ENCODE measurements around the gene SUMO2. TPM values are rescaled to one million over a fixed set of nuclear protein-coding genes. Genes with fewer than 3 reads are reported as not detected.

Gene SUMO2
- total and polyA plus RNA-seq, 9 of the 15 experiments (the other 6 are each of a cell fraction or from before 2014, with no cell fraction given), result 157 to 733 (median 419) TPM

DNA sequence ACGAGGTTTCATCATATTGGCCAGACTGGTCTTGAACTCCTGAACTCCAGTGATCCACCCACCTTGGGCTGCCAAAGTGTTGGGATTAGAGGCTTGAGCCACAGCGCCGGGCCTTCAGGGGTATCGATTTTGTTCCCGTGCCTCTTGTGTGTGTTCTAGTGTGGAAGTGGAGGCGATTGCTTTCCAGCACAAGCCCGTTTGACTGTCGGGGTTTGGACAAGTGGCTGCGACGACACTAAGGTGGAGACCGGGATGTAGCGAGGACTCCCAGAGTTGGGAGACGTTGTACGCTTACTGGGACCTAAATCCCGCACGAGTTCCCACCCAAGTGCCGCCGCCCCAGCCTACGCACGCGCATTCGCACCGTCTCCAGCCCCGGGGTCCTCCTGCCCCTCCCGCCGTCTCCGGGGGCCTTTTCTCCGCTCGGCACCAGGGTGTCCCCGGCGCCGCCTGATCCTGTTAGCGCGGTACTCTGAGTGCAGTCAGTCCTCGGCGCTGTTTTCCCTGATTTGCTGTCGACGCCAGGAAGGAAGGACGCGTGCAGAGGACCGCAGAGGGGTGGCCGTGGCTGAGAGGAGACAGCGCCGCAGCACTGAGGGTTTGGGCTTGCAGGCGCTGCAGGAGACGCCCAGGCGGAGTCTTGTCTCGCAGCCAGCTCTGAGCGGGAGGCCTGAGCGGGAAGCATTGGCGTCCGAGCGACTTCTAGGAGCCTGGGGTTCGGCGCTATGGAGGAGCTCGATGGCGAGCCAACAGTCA is 22.5 kb upstream of the SUMO2 start, which contains the start of gene NUP85 (continued):
- TF ChIP-seq, protein P1, sequence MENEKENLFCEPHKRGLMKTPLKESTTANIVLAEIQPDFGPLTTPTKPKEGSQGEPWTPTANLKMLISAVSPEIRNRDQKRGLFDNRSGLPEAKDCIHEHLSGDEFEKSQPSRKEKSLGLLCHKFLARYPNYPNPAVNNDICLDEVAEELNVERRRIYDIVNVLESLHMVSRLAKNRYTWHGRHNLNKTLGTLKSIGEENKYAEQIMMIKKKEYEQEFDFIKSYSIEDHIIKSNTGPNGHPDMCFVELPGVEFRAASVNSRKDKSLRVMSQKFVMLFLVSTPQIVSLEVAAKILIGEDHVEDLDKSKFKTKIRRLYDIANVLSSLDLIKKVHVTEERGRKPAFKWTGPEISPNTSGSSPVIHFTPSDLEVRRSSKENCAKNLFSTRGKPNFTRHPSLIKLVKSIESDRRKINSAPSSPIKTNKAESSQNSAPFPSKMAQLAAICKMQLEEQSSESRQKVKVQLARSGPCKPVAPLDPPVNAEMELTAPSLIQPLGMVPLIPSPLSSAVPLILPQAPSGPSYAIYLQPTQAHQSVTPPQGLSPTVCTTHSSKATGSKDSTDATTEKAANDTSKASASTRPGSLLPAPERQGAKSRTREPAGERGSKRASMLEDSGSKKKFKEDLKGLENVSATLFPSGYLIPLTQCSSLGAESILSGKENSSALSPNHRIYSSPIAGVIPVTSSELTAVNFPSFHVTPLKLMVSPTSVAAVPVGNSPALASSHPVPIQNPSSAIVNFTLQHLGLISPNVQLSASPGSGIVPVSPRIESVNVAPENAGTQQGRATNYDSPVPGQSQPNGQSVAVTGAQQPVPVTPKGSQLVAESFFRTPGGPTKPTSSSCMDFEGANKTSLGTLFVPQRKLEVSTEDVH (IDR thresholded peaks at IDR 0.05; ENCODE audit: low read depth, partially characterized antibody), result no peak
- TF ChIP-seq GTF2F1 (IDR thresholded peaks at IDR 0.05; ENCODE audit: low read depth, low read length) (0 out of 2 replicates have a peak, but pooled peaks have one; percentile 61), ASH1L (IDR thresholded peaks at IDR 0.05; ENCODE audit: borderline replicate concordance, low read depth, partially characterized antibody) (no peak), FIP1L1 (IDR thresholded peaks at IDR 0.05; ENCODE audit: low read depth, low read length, poor library complexity, severe bottlenecking) (peak; percentile 97), ZNF354B (CRISPR knock-in tag; IDR thresholded peaks at IDR 0.05) (no peak), SMAD2 (IDR thresholded peaks at IDR 0.05; ENCODE audit: low read depth, low read length) (no peak), FOS (IDR thresholded peaks at IDR 0.05; ENCODE audit: extremely low read depth, insufficient read length) (no peak), GABPB1 (CRISPR knock-in tag; IDR thresholded peaks at IDR 0.05) (no peak; the same call in 1 of the 2 replicates), ZNF695 (CRISPR knock-in tag; IDR thresholded peaks at IDR 0.05) (no peak), CEBPG (CRISPR knock-in tag; IDR thresholded peaks at IDR 0.05) (peak; percentile 65), CEBPG (tag; conservative IDR thresholded peaks at IDR 0.05 in 1 of 2, IDR thresholded peaks at IDR 0.05 in 1 of 2) (peak in 1 of 2 experiments; percentile 79; a peak in 3 of 4 replicates), MCM2 (IDR thresholded peaks at IDR 0.05; ENCODE audit: low read depth) (no peak), ZNF217 (CRISPR knock-in tag; IDR thresholded peaks at IDR 0.05) (no peak), CHCHD3 (CRISPR knock-in tag; IDR thresholded peaks at IDR 0.05) (no peak), CHD4 (IDR thresholded peaks at IDR 0.05; ENCODE audit: insufficient read depth, insufficient replicate concordance, low read depth, low read length, poor library complexity, severe bottlenecking) (no peak), MCM5 (IDR thresholded peaks at IDR 0.05; ENCODE audit: low read depth) (no peak)
- TF ChIP-seq, protein P2, sequence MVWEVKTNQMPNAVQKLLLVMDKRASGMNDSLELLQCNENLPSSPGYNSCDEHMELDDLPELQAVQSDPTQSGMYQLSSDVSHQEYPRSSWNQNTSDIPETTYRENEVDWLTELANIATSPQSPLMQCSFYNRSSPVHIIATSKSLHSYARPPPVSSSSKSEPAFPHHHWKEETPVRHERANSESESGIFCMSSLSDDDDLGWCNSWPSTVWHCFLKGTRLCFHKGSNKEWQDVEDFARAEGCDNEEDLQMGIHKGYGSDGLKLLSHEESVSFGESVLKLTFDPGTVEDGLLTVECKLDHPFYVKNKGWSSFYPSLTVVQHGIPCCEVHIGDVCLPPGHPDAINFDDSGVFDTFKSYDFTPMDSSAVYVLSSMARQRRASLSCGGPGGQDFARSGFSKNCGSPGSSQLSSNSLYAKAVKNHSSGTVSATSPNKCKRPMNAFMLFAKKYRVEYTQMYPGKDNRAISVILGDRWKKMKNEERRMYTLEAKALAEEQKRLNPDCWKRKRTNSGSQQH (CRISPR knock-in tag; IDR thresholded peaks at IDR 0.05), result no peak
- TF ChIP-seq, protein P3, sequence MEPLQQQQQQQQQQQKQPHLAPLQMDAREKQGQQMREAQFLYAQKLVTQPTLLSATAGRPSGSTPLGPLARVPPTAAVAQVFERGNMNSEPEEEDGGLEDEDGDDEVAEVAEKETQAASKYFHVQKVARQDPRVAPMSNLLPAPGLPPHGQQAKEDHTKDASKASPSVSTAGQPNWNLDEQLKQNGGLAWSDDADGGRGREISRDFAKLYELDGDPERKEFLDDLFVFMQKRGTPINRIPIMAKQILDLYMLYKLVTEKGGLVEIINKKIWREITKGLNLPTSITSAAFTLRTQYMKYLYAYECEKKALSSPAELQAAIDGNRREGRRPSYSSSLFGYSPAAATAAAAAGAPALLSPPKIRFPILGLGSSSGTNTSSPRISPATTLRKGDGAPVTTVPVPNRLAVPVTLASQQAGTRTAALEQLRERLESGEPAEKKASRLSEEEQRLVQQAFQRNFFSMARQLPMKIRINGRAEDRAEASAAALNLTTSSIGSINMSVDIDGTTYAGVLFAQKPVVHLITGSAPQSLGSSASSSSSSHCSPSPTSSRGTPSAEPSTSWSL (CRISPR knock-in tag; IDR thresholded peaks at IDR 0.05; ENCODE audit: borderline replicate concordance), result no peak
- TF ChIP-seq, protein P4, sequence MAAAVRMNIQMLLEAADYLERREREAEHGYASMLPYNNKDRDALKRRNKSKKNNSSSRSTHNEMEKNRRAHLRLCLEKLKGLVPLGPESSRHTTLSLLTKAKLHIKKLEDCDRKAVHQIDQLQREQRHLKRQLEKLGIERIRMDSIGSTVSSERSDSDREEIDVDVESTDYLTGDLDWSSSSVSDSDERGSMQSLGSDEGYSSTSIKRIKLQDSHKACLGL (CRISPR knock-in tag; IDR thresholded peaks at IDR 0.05; ENCODE audit: borderline replicate concordance, poor library complexity, severe bottlenecking), result no peak
- TF ChIP-seq, protein P5, sequence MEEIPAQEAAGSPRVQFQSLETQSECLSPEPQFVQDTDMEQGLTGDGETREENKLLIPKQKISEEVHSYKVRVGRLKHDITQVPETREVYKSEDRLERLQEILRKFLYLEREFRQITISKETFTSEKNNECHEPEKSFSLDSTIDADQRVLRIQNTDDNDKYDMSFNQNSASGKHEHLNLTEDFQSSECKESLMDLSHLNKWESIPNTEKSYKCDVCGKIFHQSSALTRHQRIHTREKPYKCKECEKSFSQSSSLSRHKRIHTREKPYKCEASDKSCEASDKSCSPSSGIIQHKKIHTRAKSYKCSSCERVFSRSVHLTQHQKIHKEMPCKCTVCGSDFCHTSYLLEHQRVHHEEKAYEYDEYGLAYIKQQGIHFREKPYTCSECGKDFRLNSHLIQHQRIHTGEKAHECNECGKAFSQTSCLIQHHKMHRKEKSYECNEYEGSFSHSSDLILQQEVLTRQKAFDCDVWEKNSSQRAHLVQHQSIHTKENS (CRISPR knock-in tag; IDR thresholded peaks at IDR 0.05), result no peak

All from K562 (cell line).